Lower lobe of right lung (tissue), 2 donors: ENCODE measurements around the gene VSTM5. TPM values are rescaled to one million over a fixed set of nuclear protein-coding genes. Genes with fewer than 3 reads are reported as not detected.
"Not testable (repeated sequence)": the region's sequence is repeated elsewhere in the genome, so short reads cannot be mapped to it uniquely, and the experiment has no call there.

Experiments
- ATAC-seq, 2 donors: fragments of 200-7000 bp; cut with Tn5 transposase; one replicate each; pipeline ENCODE4 v1.9.1; 2020 to 2022; ENCODE audit warnings: mild to moderate bottlenecking in 2 of 2, moderate library complexity in 2 of 2
- DNase-seq: peaks from one replicate; pipeline ENCODE4 v3.0.0-alpha.2; 2020
- H3K27ac ChIP-seq: fragments of 200-600 bp; one replicate; pipeline ENCODE4 v1.8.0; 2022
- H3K27me3 ChIP-seq: fragments of 200-600 bp; one replicate; pipeline ENCODE4 v1.8.0; 2022; ENCODE audit warnings: low read depth
- H3K36me3 ChIP-seq: fragments of 200-600 bp; one replicate; pipeline ENCODE4 v1.8.0; 2022; ENCODE audit warnings: mild to moderate bottlenecking
- H3K4me1 ChIP-seq: fragments of 200-600 bp; one replicate; pipeline ENCODE4 v1.8.0; 2022
- H3K4me3 ChIP-seq: fragments of 200-600 bp; one replicate; pipeline ENCODE4 v1.8.0; 2022; ENCODE audit warnings: mild to moderate bottlenecking
- H3K9me3 ChIP-seq: fragments of 200-600 bp; one replicate; pipeline ENCODE4 v1.8.0; 2022
- CTCF ChIP-seq: fragments of 200-600 bp; IDR thresholded peaks from one replicate; pipeline ENCODE4 v1.8.0; 2022; ENCODE audit warnings: antibody characterized with exemption, mild to moderate bottlenecking
- intact Hi-C: fragments of 100-400 bp; cut with DNase I; formaldehyde crosslinking; loops from one replicate; pipeline ENCODE4 v1.11.0; 2022
- total RNA-seq: library from RNA; stranded (reverse); fragmentation: NEBNext Ultra II Directional; extraction: Animal tissue kit (Norgen Biotek cat#: 25700); gene quantifications from one replicate; pipeline ENCODE4 v1.2.1, GENCODE V29; 2021
- donor health status: DM: no; HTN: yes; CAD: no; lungs with severe emphysema.

VSTM5 gene
- total RNA-seq, 1 donor from 2014 or later = not detected

GRCh38 chr11:93871526-93871925 lies 21.1 kb upstream of the VSTM5 start:
- ATAC-seq (no peak), DNase-seq (no peak)
- TF ChIP-seq CTCF = no peak
- no peaks in the 10 kb centered on the region for H3K9me3 ChIP-seq
- intact Hi-C loops = no loop called here
- no peaks in the 10 kb centered on the region for H3K27me3 ChIP-seq
- H3K4me1 ChIP-seq = no peaks in the 10 kb centered on the region
- H3K27ac ChIP-seq = no peak overlapping the region
- no peaks in the 10 kb centered on the region for H3K36me3 ChIP-seq
- no peak overlapping the region for H3K4me3 ChIP-seq

- Histone ChIP-seq H3K36me3 (no peaks in the 10 kb centered on the region), H3K27ac (no peak overlapping the region), H3K4me1 (no peaks in the 10 kb centered on the region), H3K4me3 (no peak overlapping the region), H3K27me3 (no peaks in the 10 kb centered on the region), H3K9me3 (no peaks in the 10 kb centered on the region)
- DNase-seq (no peak), ATAC-seq (no peak)
- TF ChIP-seq CTCF = no peak
- intact Hi-C loops = no loop called here
Observed at GRCh38 chr11:93870616-93871015, 20.2 kb upstream of the VSTM5 start.

- Histone ChIP-seq H3K27me3 (no peaks in the 10 kb centered on the region), H3K36me3 (no peaks in the 10 kb centered on the region), H3K27ac (no peak overlapping the region), H3K9me3 (no peaks in the 10 kb centered on the region), H3K4me1 (no peaks in the 10 kb centered on the region), H3K4me3 (no peak overlapping the region)
- no peak for TF ChIP-seq CTCF
- intact Hi-C loops = no loop called here
- ATAC-seq = no peak
- DNase-seq = no peak
Observed at GRCh38 chr11:93869830-93870229, 19.4 kb upstream of the VSTM5 start.

GRCh38 chr11:93868404-93868803 lies 18.0 kb upstream of the VSTM5 start:
- H3K9me3 ChIP-seq, H3K36me3 ChIP-seq, DNase-seq, H3K27ac ChIP-seq, intact Hi-C loops, H3K4me1 ChIP-seq, ATAC-seq, H3K27me3 ChIP-seq, H3K4me3 ChIP-seq: not testable (repeated sequence)

GRCh38 chr11:93861808-93862207 lies 11.4 kb upstream of the VSTM5 start:
- no peaks in the 10 kb centered on the region for H3K4me1 ChIP-seq
- no peak overlapping the region for H3K4me3 ChIP-seq
- no peak for ATAC-seq
- intact Hi-C loops = no loop called here
- H3K27me3 ChIP-seq = no peaks in the 10 kb centered on the region
- no peaks in the 10 kb centered on the region for H3K36me3 ChIP-seq
- no peak for DNase-seq
- no peaks in the 10 kb centered on the region for H3K9me3 ChIP-seq
- H3K27ac ChIP-seq = no peak overlapping the region
- TF ChIP-seq CTCF = no peak

GRCh38 chr11:93858121-93858775 lies 7.8 kb upstream of the VSTM5 start:
- TF ChIP-seq CTCF = no peak
- H3K27ac ChIP-seq = no peak overlapping the region
- DNase-seq = no peak
- H3K4me1 ChIP-seq = no peaks in the 10 kb centered on the region
- H3K9me3 ChIP-seq = no peaks in the 10 kb centered on the region
- intact Hi-C loops = no loop called here
- no peak overlapping the region for H3K4me3 ChIP-seq
- no peaks in the 10 kb centered on the region for H3K27me3 ChIP-seq
- no peak for ATAC-seq
- H3K36me3 ChIP-seq = no peaks in the 10 kb centered on the region
